HG03025 (cell line): ENCODE measurements around the gene KRTAP5-6.
"Not testable (repeated sequence)": the region's sequence is repeated elsewhere in the genome, so short reads cannot be mapped to it uniquely, and the experiment has no call there.

Experiments used
- ATAC-seq: cut with Tn5 transposase; IDR thresholded peaks from one replicate; pipeline ENCODE4 v1.9.1; 2021; ENCODE audit warnings: mild to moderate bottlenecking, moderate library complexity; ENCODE audit not compliant: unreplicated experiment, low FRiP score

Gene KRTAP5-6

DNA sequence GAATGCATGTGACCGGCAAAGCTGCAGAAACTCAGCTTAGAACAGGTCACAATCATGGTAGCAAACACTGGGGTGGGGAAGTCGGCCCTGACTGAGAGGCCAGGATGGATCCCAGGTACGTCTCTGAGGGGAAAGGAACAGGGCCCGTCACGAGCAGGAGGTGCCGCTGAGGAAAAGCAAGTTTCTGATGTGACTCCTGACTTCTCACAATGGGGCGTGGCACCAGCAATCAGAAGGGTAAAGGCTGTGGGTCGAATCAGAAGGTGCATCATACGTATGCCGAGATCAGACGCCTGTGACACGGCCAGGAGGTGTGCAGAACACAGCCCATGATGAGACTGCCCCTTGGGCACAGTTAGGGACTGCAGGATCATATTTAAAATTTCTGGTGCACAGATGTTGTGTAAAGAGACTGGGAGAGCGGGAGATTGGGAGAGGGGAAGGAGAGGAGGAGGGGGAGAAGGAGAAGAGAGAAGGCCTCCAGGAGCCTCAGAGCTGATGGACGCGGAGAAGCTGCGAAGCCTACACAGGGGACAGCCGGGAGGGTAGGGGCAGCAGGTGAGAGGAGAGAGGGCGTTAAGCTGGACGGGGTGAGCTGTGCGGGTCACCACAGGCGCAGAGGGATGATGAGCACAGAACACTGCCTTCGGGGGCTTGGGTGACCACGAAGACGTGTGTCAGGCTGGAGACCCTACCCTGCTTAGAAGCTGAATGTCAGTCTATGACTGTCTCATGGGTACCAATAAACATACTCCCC, 36.7 kb upstream of the KRTAP5-6 start:
- ATAC-seq = no peak

GRCh38 chr11:1661454-1662269, 35.3 kb upstream of the KRTAP5-6 start:
- not testable (repeated sequence) for ATAC-seq

DNA sequence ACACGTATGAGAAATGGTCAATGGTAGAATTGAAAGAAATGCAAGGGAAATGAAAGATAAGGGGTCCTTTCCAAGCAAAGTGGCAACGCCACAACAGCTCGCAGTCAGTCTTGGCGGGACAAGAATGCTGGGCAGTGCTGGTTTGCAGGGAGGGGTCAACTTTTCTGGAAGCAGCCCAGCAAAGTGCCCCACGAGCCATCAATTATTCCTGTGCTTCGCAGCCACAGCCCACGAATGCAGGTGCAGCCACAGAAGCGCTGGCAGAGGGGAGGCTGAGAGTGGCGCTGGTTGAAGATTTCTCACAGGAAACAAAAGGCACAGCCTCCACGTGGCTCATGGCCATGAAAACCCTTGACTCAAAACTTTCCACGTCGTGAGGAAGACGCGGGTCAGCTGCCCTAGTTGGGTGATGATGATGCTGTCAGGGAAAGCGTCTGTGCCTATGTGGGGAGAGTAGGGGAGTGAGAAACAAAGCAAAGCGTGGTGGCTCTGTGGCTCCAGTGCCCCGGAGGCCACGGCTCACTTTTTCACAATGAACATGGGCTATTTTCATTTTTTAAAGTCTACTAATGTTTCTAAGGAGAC, 34.2 kb upstream of the KRTAP5-6 start:
- not testable (repeated sequence) for ATAC-seq

DNA sequence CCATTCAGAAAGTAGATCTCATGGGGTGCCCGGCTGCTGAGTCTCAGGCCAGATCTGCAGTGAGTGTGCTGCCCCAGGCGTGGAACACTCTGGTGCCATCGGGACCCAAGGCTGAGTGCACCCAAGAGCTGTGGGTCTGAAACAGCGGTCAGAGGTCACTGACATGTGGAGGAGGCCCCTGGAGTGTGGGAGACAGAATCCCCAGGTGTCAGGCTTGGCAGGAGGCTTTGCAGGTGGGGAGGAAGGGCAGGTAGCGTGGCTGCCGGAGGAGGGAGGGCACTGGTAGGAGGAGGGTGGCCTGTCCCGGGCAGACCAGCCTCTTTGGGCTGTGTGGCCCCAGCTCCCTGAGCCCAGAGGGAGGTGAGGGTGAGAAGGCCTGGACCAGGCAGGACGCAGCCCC, 31.7 kb upstream of the KRTAP5-6 start:
- no peak for ATAC-seq

- no peak for ATAC-seq
These were observed 29.7 kb upstream of the KRTAP5-6 start for GRCh38 chr11:1667121-1667850.

GRCh38 chr11:1667906-1668305, 29.1 kb upstream of the KRTAP5-6 start:
- no peak for ATAC-seq

DNA sequence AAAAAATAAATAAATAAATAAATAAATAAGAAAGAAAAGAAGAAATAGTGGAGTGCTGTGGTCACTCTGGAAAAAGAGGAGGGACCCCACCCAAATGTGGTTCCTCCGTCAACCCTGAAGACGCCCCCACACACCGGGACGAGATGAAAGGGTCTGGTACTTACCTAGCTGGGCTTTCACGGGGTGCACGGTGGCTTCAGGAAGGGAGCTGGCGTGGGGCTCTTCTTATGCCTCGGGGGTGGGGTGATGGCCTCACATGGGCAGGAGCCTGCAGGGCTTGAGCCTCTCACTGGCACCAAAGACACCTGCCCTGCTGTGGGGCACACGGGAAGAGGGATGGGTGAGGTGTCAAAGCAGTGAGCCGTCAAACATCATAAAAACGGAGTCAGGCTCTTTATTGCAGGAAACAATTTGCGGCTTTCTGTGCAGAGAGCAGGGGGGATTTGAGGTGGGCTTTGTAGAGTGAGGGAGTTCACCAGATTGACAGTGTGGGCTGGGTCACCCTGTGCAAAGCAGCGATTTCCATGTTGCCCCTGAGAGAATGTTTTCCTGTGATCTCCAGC, 28.0 kb upstream of the KRTAP5-6 start:
- no peak for ATAC-seq

DNA sequence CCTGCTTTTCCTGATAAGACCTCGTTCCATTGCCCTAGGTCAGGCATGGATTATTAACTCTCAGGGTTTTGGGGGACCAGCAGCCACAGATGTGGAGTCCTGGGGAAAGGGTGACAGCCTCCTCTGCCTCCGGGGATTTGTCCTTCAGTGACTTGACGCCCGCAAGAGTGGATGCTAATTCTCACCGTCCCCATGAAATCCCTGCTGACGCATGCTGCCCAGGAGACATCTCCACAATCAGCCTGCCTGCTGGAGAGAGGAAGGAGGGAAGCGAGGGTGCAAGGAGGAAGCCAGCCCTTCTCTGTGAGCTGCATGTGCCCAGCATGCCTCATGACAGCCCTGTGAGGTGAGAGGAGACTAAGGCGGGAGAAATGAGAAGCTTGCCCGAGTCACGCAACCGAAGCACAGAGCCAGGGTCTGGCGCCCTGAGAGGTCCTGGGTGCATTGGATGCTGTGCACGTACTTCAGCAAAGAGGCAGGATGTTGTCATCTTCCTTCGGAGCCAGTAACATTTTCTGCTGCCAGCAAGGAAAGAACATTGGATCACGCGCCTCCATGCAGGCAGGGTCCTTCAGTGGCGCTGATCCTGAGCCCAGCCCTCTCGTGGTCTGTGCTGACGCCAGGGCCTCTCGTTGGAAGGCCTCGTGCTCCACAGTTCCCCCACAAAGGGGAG, 27.3 kb upstream of the KRTAP5-6 start:
- no peak for ATAC-seq

- not testable (repeated sequence) for ATAC-seq
These were observed 26.5 kb upstream of the KRTAP5-6 start for GRCh38 chr11:1670457-1670856.

- no peak for ATAC-seq
These were observed 26.1 kb upstream of the KRTAP5-6 start for GRCh38 chr11:1670905-1671371.

DNA sequence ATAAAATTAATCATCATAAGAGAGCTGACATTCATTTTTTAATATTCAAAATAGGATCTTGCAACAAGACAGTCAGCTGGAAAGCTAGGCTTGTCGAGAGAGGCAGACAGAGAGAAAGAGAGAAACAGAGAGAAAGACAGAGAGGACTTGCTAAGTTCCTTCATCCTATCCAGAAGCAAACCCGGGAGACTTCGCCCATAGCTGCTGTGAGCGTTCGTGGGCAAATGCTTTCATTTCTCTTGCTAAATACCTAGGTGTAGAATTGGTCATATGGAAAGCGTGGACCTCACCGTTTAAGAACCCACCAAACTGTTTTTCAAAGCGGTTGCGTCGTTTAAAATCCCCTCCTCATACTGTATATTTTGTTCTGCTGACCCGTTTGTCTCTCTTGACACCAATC, 25.3 kb upstream of the KRTAP5-6 start:
- ATAC-seq = no peak

DNA sequence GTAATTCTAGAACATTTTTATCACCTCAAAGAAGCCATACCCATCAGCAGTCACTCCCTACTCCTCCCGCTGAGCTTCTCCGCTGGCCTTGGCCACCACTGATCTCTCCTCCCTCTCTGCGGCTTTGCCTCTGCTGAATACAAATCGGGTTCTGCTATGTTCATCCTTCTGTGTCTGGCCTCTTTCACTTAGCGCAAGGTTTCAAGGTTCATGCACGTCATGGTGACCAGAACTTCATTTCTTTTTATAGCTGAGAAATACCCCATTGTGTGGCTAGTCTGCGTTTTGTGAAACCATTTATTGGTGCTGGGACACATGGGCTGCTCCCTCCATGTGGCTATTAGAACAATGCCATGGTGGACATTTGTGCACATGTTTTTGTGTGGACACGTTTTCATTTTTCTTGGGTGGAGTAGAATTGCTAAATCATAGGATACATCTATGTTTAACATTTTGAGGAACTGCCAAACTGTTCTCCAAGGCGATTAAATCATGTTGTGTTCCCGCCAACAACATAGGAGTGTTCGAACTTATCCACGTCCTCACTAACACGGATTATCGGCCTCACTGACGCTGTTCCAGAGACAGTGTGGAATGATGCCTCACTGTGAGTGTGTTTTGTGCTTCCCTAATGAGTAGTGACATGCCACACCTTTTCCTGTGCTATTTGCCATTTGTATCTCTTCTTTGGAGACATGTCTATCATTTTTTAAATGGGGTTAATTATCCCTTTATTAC, 24.2 kb upstream of the KRTAP5-6 start:
- ATAC-seq = no peak

DNA sequence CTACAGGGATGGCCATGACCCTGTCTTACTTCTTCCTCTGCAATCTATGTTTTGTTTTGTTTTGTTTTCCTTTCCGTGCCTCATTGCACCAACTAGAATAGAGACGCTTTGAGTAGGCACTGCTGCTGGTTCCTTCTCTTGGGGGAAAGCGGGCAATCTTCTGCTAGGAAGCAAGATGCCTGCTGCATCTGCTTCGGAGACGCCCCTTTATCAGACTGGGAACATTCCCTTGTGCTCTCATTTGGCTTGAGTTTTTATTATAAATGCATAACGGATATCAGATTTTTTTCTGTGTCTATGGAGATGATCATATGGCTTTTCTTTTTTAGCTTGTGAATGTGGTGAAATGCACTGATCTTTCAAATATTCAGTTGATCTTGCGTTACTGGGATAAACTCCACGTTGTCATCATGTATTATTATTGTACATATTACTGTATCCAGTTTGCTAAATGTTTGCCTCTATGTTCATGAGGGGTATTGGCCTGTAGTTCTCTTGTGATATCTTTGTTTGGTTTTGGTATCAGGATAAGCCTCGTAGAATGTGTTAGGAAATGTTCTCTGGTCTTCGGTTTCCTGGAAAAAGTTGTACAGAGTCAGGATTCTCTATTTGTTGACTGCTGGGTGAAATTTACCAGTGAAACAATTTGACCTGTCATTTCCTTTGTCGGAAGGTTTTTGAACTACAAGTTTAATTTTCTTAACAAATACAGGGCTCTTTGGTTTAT, 23.4 kb upstream of the KRTAP5-6 start:
- no peak for ATAC-seq

- ATAC-seq = no peak
These were observed 22.5 kb upstream of the KRTAP5-6 start for GRCh38 chr11:1674173-1675131.

- ATAC-seq = no peak
These were observed 21.3 kb upstream of the KRTAP5-6 start for GRCh38 chr11:1675536-1676228.

DNA sequence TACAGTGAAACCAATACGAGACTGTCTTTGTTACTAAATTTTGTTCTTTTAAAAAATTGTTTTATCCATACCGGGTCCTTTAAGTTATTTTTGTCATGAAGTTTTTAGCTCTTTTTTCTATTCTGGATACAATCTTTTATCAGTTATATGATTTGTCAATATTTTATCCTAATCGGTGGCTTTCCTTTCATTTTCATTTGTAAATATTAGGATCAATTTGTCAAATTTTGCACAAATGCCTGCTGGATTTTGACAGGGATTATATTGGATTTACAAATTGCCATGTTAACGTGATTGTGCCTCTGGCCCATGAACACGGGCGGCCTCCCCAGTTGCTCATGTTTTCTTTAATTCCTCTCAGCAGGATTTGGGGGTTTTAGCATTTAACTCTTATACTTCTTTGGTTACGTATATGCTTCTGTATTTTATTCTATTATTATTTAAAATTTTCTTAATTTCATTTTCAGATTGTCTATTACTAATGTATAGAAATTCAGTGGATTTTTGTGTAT, 20.7 kb upstream of the KRTAP5-6 start:
- no peak for ATAC-seq

- no peak for ATAC-seq
These were observed 17.1 kb upstream of the KRTAP5-6 start for GRCh38 chr11:1679881-1680280.
